HFFc6 (cell line): Measurements from ENCODE around the gene LEMD1. TPM values are rescaled to one million over a fixed set of nuclear protein-coding genes. Genes with fewer than 3 reads are reported as not detected.

ENCODE experiments used
- DNase-seq: peaks from one replicate; pipeline ENCODE4 v3.0.0-alpha.2; 2018
- H3K27ac Mint-ChIP-seq: 2 replicates; pipeline ENCODE4 v1.8.0; 2020; ENCODE audit warnings: mild to moderate bottlenecking, mixed read lengths
- H3K27me3 Mint-ChIP-seq: 2 replicates; pipeline ENCODE4 v1.8.0; 2021; ENCODE audit warnings: mild to moderate bottlenecking, moderate library complexity, mixed read lengths; ENCODE audit not compliant: insufficient read depth
- H3K36me3 Mint-ChIP-seq: 2 replicates; pipeline ENCODE4 v1.8.0; 2021; ENCODE audit warnings: low read depth, mixed read lengths
- H3K4me1 Mint-ChIP-seq: 2 replicates; pipeline ENCODE4 v1.8.0; 2020; ENCODE audit warnings: low read depth, mixed read lengths
- H3K4me3 Mint-ChIP-seq: 2 replicates; pipeline ENCODE4 v1.8.0; 2020; ENCODE audit warnings: mild to moderate bottlenecking, moderate library complexity, mixed read lengths
- H3K9me3 Mint-ChIP-seq: 2 replicates; pipeline ENCODE4 v1.8.0; 2020; ENCODE audit warnings: mild to moderate bottlenecking, mixed read lengths
- total RNA-seq, 6 experiments: library from RNA; stranded (reverse); fragmentation: NEBNext Ultra II Directional; extraction: Animal tissue kit (Norgen Biotek cat#: 25700); gene quantifications; 2 replicates in 1 of 6; 3 replicates in 5 of 6; pipeline ENCODE4 v1.2.3, GENCODE V29; 2021
- TF ChIP-seq, protein P1 (sequence below): fragments of 200-600 bp; sonication (generic); IDR thresholded peaks from 2 replicates; pipeline ENCODE4 v1.5.0; 2021; ENCODE audit warnings: antibody characterized with exemption, mild to moderate bottlenecking

LEMD1 gene
- total RNA-seq, 6 experiments from 2014 or later: not detected

DNA sequence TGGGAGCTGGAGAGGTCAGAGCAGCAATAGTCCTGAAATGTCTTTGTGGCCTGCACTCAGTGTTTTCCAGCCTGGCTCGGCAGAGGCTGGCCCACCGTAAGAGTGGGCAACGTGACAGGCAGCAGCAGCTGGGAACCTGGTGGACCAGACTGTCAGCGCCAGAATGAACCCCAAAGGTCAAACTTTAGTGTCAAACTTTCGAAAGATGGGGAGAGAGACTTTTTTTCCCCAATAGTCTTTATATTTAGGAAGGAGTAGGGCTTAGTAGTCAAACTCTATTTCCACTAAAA, 23.7 kb upstream of the LEMD1 start:
- no peak for DNase-seq
- no peak overlapping the region for H3K27ac Mint-ChIP-seq
- H3K36me3 Mint-ChIP-seq: no peaks in the 10 kb centered on the region
- no peak overlapping the region for H3K4me3 Mint-ChIP-seq
- peaks cover 8% of the 10 kb centered on the region; the same call in 1 of the 2 replicates for H3K4me1 Mint-ChIP-seq
- H3K27me3 Mint-ChIP-seq: peaks cover 49% of the 10 kb centered on the region
- H3K9me3 Mint-ChIP-seq: no peaks in the 10 kb centered on the region
- TF ChIP-seq, protein P1, sequence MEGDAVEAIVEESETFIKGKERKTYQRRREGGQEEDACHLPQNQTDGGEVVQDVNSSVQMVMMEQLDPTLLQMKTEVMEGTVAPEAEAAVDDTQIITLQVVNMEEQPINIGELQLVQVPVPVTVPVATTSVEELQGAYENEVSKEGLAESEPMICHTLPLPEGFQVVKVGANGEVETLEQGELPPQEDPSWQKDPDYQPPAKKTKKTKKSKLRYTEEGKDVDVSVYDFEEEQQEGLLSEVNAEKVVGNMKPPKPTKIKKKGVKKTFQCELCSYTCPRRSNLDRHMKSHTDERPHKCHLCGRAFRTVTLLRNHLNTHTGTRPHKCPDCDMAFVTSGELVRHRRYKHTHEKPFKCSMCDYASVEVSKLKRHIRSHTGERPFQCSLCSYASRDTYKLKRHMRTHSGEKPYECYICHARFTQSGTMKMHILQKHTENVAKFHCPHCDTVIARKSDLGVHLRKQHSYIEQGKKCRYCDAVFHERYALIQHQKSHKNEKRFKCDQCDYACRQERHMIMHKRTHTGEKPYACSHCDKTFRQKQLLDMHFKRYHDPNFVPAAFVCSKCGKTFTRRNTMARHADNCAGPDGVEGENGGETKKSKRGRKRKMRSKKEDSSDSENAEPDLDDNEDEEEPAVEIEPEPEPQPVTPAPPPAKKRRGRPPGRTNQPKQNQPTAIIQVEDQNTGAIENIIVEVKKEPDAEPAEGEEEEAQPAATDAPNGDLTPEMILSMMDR: no peak

GRCh38 chr1:205444931-205445645, 23.2 kb upstream of the LEMD1 start:
- TF ChIP-seq, protein P1: no peak
- peaks cover 10% of the 10 kb centered on the region; the same call in 1 of the 2 replicates for H3K4me1 Mint-ChIP-seq
- H3K9me3 Mint-ChIP-seq: no peaks in the 10 kb centered on the region
- peaks cover 49% of the 10 kb centered on the region for H3K27me3 Mint-ChIP-seq
- no peaks in the 10 kb centered on the region for H3K36me3 Mint-ChIP-seq
- H3K27ac Mint-ChIP-seq: no peak overlapping the region
- no peak overlapping the region for H3K4me3 Mint-ChIP-seq
- DNase-seq: no peak

- H3K4me3 Mint-ChIP-seq: no peak overlapping the region
- no peak for DNase-seq
- H3K9me3 Mint-ChIP-seq: no peaks in the 10 kb centered on the region
- no peaks in the 10 kb centered on the region for H3K36me3 Mint-ChIP-seq
- peaks cover 10% of the 10 kb centered on the region; the same call in 1 of the 2 replicates for H3K4me1 Mint-ChIP-seq
- TF ChIP-seq, protein P1: no peak
- no peak overlapping the region for H3K27ac Mint-ChIP-seq
- H3K27me3 Mint-ChIP-seq: peaks cover 51% of the 10 kb centered on the region
These were observed 22.6 kb upstream of the LEMD1 start for GRCh38 chr1:205444300-205444930.

DNA sequence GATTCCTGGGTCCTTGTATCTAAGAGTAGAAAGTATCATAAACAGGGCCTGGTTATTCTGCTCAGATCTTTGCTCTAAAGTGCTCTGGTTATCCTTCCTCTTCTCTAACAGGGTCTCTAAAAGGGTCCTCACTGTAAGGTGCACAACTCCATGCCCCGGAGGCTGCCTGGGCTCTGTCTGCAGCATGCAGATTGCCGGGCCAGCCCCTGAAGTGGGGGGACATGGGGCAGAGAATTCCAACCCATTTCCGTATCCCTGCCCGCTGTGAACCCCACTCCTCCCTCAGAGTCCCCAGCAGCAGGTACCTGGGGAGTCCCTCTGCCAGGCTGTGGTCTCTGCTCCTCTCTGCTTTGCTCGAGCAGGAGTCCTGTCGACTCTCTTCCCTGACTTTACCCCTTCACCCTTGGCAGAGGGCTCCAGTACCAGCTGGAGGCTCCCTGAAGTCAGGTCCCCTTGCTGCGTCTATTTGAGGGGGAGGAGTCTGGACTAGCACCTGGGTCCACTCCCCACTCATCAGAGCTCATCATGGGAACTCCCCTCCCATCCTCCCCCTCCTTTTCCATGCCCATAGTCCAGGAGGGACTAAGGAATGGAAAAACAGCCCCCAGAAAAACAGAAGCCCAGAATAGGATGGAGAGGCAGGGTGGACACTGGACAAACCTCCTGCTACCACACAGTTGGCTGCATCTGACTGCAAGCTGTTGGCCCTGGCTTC, 21.9 kb upstream of the LEMD1 start:
- Mint-ChIP-seq H3K36me3 (no peaks in the 10 kb centered on the region), H3K27ac (no peak overlapping the region)

DNA sequence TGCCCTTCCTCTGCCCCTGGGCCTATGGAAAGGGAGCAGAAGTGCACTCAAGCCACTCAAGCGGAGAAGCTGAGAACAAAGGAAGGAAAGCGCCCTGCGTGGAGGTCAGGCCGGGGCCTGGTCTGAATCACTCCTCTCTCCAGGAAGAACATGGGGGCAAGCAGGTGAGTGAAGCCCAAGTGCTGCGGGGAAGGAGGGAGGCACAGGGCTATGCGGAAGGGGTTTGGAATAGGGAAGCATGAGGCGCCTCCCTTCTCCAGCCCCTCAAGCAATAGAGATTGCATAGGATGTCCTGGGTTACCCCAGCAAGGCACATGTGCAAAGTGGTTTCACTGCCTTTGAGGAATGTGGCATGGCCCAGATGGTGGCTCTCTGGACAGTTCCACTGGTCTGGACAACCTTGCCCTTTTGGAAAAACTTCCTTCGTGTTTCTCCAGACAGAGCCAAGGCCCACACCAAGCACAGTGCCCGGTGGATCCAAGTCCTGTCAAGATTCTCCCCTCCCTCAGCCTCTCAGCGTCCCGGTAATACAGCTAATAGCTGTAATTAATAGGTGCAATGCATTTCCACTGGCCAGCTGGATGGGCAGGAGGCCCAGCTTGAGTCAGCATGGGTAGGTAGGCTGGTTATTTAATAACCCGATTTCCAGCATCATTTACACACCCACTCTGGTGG, 20.3 kb upstream of the LEMD1 start:
- H3K4me1 Mint-ChIP-seq: peaks cover 10% of the 10 kb centered on the region; the same call in 1 of the 2 replicates
- no peak overlapping the region for H3K27ac Mint-ChIP-seq
- H3K27me3 Mint-ChIP-seq: peaks cover 53% of the 10 kb centered on the region
- H3K4me3 Mint-ChIP-seq: no peak overlapping the region
- DNase-seq: no peak
- TF ChIP-seq, protein P1: no peak
- H3K36me3 Mint-ChIP-seq: no peaks in the 10 kb centered on the region
- H3K9me3 Mint-ChIP-seq: no peaks in the 10 kb centered on the region

More for the DNA sequence above, 21.9 kb upstream of the LEMD1 start:
- H3K4me3 Mint-ChIP-seq: no peak overlapping the region
- TF ChIP-seq, protein P1: no peak
- no peaks in the 10 kb centered on the region for H3K9me3 Mint-ChIP-seq
- H3K4me1 Mint-ChIP-seq: peaks cover 10% of the 10 kb centered on the region; the same call in 1 of the 2 replicates
- H3K27me3 Mint-ChIP-seq: peaks cover 54% of the 10 kb centered on the region
- no peak for DNase-seq
